GM18868 (cell line): Measurements from ENCODE around the gene TNNI2.

ENCODE experiments used
- ATAC-seq: cut with Tn5 transposase; IDR thresholded peaks from one replicate; pipeline ENCODE4 v1.9.1; 2021; ENCODE audit warnings: mild to moderate bottlenecking, moderate library complexity; ENCODE audit not compliant: unreplicated experiment

The TNNI2 gene

GRCh38 chr11:1844221-1845094, 5.7 kb downstream of the TNNI2 start:
- no peak for ATAC-seq

- ATAC-seq, result no peak
Measured at GRCh38 chr11:1845095-1845429, 6.3 kb downstream of the TNNI2 start.

GRCh38 chr11:1845561-1846452, 7.0 kb downstream of the TNNI2 start:
- ATAC-seq, result no peak

GRCh38 chr11:1846453-1846932, 7.7 kb downstream of the TNNI2 start:
- ATAC-seq, result no peak

DNA sequence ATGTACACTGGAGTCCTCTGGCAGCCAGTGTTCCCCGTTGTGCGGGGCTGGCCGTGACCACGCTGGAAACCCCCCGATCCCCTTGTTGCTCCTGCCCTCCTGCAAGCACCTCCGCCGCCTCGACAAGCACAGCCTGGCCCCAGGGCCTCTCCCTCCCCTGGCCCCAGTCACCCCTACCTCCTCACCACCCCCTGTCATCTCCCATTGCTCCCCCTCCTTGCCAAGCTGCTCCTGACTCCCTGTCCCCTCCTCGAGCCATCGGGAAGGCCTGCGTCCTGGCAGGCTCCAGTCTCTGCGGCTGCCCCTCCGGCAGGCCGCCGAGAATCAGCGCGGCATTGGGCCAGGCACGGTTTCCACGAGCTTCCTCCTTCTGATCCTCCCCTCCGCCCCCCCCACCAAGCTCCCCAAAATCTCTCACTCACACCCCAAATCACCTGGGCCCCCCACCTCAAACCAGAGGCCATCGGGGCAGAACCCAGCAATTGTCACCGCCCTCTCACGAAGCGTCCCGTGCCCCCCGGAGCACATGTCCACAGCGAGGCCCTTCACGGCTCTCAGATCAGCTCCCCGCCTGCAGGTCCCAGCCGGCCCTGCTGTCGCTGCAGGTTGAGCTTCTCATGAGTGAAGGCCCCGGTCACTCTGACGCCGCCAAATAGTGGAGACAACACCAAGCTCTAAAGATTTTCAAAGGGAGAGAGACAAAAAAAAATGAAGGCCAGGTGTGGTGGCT, 8.4 kb downstream of the TNNI2 start:
- ATAC-seq, result no peak

DNA sequence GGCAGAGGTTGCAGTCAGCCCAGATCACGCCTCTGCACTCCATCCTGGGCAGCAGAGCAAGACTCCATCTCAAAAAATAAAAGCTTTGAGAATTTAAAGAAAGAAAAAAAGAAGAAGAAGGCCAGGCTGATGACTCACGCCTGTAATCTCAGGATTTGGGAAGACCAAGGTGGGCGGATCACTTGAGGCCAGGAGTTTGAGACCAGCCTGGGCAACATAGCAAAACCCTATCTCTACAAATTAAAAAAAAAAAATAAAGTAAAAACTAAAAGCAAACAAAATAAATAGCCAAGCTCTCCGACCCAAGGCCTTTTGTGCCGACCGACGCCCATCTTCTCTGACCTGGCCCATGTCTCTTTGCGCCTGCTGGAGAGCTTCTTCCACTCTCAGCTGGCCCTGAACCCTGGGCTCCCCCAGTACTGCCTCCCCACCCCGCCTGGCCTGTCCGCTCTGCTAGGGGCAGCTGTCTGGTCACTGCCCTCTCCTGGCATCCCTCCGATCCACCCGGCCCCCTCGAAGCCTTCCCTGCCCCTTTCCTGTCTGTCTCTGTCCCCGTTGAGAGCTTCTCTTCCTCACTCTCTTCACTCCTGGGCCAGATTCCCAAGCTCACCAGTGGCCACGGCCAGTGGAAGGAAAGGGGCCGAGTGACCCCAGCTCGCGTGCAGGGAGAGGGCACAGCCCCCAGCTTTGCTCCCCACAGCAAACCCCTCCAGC, 9.3 kb downstream of the TNNI2 start:
- ATAC-seq, result no peak

- ATAC-seq, result no peak
Measured at GRCh38 chr11:1848640-1849430, 10.1 kb downstream of the TNNI2 start.

- no peak for ATAC-seq
Measured at GRCh38 chr11:1851468-1852180, 12.8 kb downstream of the TNNI2 start.

DNA sequence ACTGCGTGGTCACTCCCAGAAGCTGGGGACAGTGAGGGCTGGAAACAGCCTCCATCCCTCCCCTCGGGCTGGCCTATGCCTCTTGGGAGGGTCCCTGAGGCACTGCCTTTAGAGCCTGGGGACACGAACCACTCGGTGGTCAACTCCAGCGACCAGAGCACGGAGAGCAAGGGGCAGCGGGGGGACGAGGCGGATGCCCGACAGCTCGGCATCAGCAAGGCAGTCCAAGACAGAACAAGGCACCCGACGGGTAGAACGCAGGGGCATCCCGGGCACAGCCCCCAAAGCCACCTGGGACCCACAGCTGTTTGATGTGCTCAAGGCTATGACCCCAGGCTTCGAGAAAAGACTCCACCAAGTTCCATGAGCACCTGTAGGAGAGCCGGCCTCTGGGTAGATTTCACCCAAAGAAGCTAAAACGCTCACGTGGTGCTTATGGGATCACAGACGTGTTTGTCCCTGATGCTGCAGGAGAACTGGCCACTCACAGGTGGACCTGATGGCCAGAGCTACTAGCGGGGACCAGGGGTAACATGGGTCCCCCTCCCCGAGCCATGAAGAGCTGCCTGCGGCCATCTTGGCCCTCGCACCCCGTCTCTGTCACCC, 13.6 kb downstream of the TNNI2 start:
- ATAC-seq, result no peak

DNA sequence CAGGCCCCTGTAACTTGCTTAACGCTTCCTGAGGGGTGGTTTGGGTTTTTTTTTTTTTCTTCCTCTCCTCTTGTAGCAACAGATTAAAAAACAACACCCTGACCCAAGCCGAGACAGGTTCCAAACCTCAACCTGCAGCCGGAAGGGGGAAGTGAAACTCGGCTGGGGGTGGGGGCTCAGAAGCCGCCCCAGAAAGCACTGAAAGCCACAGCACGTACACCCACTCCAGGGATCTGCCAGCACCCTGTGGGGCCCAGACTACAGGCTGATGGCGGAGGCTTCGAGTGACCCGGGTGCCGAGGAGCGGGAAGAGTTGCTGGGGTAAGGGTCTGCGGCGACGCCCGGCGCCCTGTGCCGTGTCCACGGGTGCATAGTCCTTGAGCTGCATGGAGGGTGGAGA, 14.1 kb downstream of the TNNI2 start, which contains the start of gene LSP1:
LSP1 (plus strand) TSS at position 208 of the 400 bp plus-strand sequence; CDS start at position 269, 61 bp downstream.
- peak; percentile 54 for ATAC-seq

GRCh38 chr11:1853376-1854131, 14.8 kb downstream of the TNNI2 start:
- ATAC-seq, result no peak

GRCh38 chr11:1854132-1854948, 15.6 kb downstream of the TNNI2 start:
- peak; percentile 20 for ATAC-seq

DNA sequence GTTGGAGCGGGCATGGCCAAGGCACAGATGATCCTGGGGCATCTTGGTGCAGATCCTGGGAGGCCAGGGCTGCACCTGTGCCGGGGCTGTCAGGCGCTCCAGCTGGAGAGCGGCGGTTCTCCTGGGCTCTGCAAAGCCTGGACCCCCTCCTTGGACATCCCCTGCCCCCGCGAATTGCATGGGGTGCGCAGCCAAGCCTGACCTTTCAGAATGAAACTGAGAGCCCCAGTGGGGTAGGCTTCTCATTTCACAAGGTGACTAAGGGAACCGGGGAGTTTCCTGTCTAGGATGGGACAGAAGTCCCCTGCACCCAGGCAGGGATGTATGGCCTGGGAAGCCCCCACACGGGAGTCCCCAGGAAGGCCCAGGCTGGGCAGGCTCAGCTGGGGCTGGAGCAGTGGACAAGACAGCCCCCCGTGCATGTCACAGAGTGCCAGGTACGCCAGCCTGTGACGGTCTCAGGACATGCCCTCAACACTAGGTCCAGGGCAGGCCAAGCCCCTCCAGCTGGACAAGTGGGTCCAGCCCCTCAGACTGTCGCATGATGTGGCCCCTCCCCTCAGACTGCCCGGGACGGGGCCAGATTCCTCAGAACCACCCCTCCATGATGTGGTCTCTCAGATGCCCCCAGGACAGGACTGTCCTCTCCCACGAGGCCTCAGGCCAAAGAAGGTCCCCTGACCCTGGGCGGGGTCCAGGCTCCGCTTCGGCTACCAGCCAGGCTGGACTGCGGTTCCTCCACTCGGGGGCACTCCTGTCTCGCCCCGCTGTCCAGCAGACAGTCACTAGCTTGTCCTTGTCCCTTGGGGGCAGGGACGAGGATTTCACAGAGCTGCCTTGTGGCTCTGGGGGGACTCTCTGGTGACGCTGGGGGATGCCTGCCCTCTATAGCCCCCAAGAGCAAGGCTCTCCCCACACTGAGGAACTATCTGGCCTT, 16.4 kb downstream of the TNNI2 start:
- peak; percentile 40 for ATAC-seq

DNA sequence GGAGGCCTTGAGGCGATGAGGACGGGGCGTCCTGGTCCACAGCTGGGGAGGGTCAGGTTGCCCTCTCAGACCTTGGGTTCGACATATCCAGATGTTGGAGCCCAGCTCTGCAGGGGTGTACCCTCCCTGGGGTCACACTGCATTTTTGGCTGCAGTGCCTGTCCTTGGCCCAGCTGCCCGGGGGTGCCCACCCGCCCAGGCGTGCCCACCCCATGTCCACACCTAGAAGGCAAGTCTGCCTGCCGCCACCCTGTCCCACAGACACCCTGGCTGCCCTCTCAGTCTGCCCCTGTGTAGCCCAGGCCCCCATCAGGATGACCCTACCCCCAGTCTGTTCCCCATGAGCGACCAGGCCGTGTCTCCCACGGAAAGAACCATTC, 17.1 kb downstream of the TNNI2 start:
- ATAC-seq, result no peak

- no peak for ATAC-seq
Measured at GRCh38 chr11:1856306-1857005, 17.7 kb downstream of the TNNI2 start.
